Activated CD4-positive, alpha-beta T cell treated with anti-CD3 and anti-CD28 coated beads for 36 hours (primary cell): ENCODE results near the gene MRPL57. TPM values are rescaled to one million over a fixed set of nuclear protein-coding genes. Genes with fewer than 3 reads are reported as not detected.
"Not testable (repeated sequence)": the region's sequence is repeated elsewhere in the genome, so short reads cannot be mapped to it uniquely, and the experiment has no call there.

ENCODE experiments used
- ATAC-seq: fragments of 200-7000 bp; cut with Tn5 transposase; one replicate; pipeline ENCODE4 v1.10.0; 2021; ENCODE audit warnings: mild to moderate bottlenecking, moderate library complexity
- CTCF ChIA-PET: fragments of 350-600 bp; sonication (Branson Sonifier 250); formaldehyde crosslinking; loops from one replicate; lab custom pipeline; 2021; ENCODE audit warnings: antibody characterized with exemption; lab: Charles Lee
- POLR2A ChIA-PET: fragments of 350-600 bp; sonication (Branson Sonifier 250); formaldehyde crosslinking; loops from one replicate; lab custom pipeline; 2021; ENCODE audit warnings: antibody characterized with exemption, inconsistent platforms; lab: Charles Lee
- DNase-seq: peaks from one replicate; pipeline ENCODE4 v3.0.0-alpha.2; 2020
- H3K27ac Mint-ChIP-seq: one replicate; pipeline ENCODE4 v1.8.0; 2021; ENCODE audit warnings: mixed read lengths
- H3K27me3 Mint-ChIP-seq: one replicate; pipeline ENCODE4 v1.8.0; 2021; ENCODE audit warnings: mixed read lengths
- H3K36me3 Mint-ChIP-seq: one replicate; pipeline ENCODE4 v1.8.0; 2021; ENCODE audit warnings: low read depth, mixed read lengths
- H3K4me1 Mint-ChIP-seq: one replicate; pipeline ENCODE4 v1.8.0; 2021; ENCODE audit warnings: mixed read lengths
- H3K4me3 Mint-ChIP-seq: one replicate; pipeline ENCODE4 v1.8.0; 2021; ENCODE audit warnings: mild to moderate bottlenecking, moderate library complexity, mixed read lengths
- H3K9me3 Mint-ChIP-seq: one replicate; pipeline ENCODE4 v1.8.0; 2021; ENCODE audit warnings: low read depth, mixed read lengths
- intact Hi-C, 2 experiments: fragments of 100-400 bp; cut with DNase I in 1 of 2; cut with micrococcal nuclease in 1 of 2; formaldehyde crosslinking; loops; one replicate each; pipeline versions ENCODE4 v1.14.2 to v1.15.1; 2022 to 2024; cut with DNase I, micrococcal nuclease
- total RNA-seq, 2 experiments: library from RNA; stranded (reverse); gene quantifications; one replicate each; pipeline ENCODE4 v1.2.3, GENCODE V29; 2021

Gene MRPL57
- total RNA-seq, 2 experiments from 2014 or later = 18.6 to 23.0 TPM

- Mint-ChIP-seq H3K36me3 (peaks cover 16% of the 10 kb centered on the region), H3K4me1 (peaks cover 11% of the 10 kb centered on the region), H3K9me3 (no peaks in the 10 kb centered on the region), H3K4me3 (no peak overlapping the region), H3K27me3 (no peaks in the 10 kb centered on the region), H3K27ac (no peak overlapping the region)
- ATAC-seq = no peak
- DNase-seq = no peak
- ChIA-PET POLR2A (no interaction called here), CTCF (no interaction called here)
- intact Hi-C loops = no loop called here
Observed at GRCh38 chr13:21181671-21182070, 5.2 kb downstream of the MRPL57 start.

- H3K4me3 Mint-ChIP-seq, ATAC-seq, POLR2A ChIA-PET, H3K9me3 Mint-ChIP-seq, DNase-seq, H3K36me3 Mint-ChIP-seq, intact Hi-C loops, H3K4me1 Mint-ChIP-seq, H3K27ac Mint-ChIP-seq, H3K27me3 Mint-ChIP-seq, CTCF ChIA-PET: not testable (repeated sequence)
Observed at GRCh38 chr13:21186410-21186809, 10.0 kb downstream of the MRPL57 start.

- H3K27me3 Mint-ChIP-seq, ATAC-seq, POLR2A ChIA-PET, DNase-seq, H3K4me1 Mint-ChIP-seq, CTCF ChIA-PET, H3K36me3 Mint-ChIP-seq, intact Hi-C loops, H3K9me3 Mint-ChIP-seq, H3K27ac Mint-ChIP-seq, H3K4me3 Mint-ChIP-seq: not testable (repeated sequence)
Observed at GRCh38 chr13:21194756-21195155, 18.3 kb downstream of the MRPL57 start.

- DNase-seq, POLR2A ChIA-PET, H3K9me3 Mint-ChIP-seq, ATAC-seq, H3K4me1 Mint-ChIP-seq, H3K27ac Mint-ChIP-seq, intact Hi-C loops, H3K4me3 Mint-ChIP-seq, CTCF ChIA-PET, H3K27me3 Mint-ChIP-seq, H3K36me3 Mint-ChIP-seq: not testable (repeated sequence)
Observed at GRCh38 chr13:21197606-21198225, 21.3 kb downstream of the MRPL57 start.

- H3K4me1 Mint-ChIP-seq, H3K36me3 Mint-ChIP-seq, intact Hi-C loops, CTCF ChIA-PET, H3K27ac Mint-ChIP-seq, DNase-seq, POLR2A ChIA-PET, H3K4me3 Mint-ChIP-seq, H3K27me3 Mint-ChIP-seq, H3K9me3 Mint-ChIP-seq, ATAC-seq: not testable (repeated sequence)
Observed at GRCh38 chr13:21198391-21198790, 21.9 kb downstream of the MRPL57 start.

- CTCF ChIA-PET, H3K9me3 Mint-ChIP-seq, POLR2A ChIA-PET, H3K27ac Mint-ChIP-seq, DNase-seq, H3K36me3 Mint-ChIP-seq, ATAC-seq, H3K27me3 Mint-ChIP-seq, H3K4me1 Mint-ChIP-seq, intact Hi-C loops, H3K4me3 Mint-ChIP-seq: not testable (repeated sequence)
Observed at GRCh38 chr13:21201456-21202190, 25.2 kb downstream of the MRPL57 start.

- Mint-ChIP-seq H3K4me3 (no peak overlapping the region), H3K27me3 (peaks cover 3% of the 10 kb centered on the region), H3K36me3 (no peaks in the 10 kb centered on the region), H3K27ac (no peak overlapping the region), H3K9me3 (no peaks in the 10 kb centered on the region), H3K4me1 (no peaks in the 10 kb centered on the region)
- ChIA-PET POLR2A (no interaction called here), CTCF (no interaction called here)
- intact Hi-C loops = no loop called here
- no peak for ATAC-seq
- no peak for DNase-seq
Observed at GRCh38 chr13:21202767-21203531, 26.5 kb downstream of the MRPL57 start.

GRCh38 chr13:21208652-21209154 is 32.2 kb downstream of the MRPL57 start:
- CTCF ChIA-PET = no interaction called here
- H3K27ac Mint-ChIP-seq = no peak overlapping the region
- H3K36me3 Mint-ChIP-seq = no peaks in the 10 kb centered on the region
- POLR2A ChIA-PET = no interaction called here
- H3K9me3 Mint-ChIP-seq = peaks cover 9% of the 10 kb centered on the region
- peaks cover 17% of the 10 kb centered on the region for H3K27me3 Mint-ChIP-seq
- intact Hi-C loops = no loop called here
- H3K4me1 Mint-ChIP-seq = no peaks in the 10 kb centered on the region
- DNase-seq (no peak), ATAC-seq (no peak)
- no peak overlapping the region for H3K4me3 Mint-ChIP-seq

- intact Hi-C loops = no loop called here
- H3K4me1 Mint-ChIP-seq = no peaks in the 10 kb centered on the region
- no peaks in the 10 kb centered on the region for H3K36me3 Mint-ChIP-seq
- ATAC-seq (no peak), DNase-seq (no peak)
- H3K4me3 Mint-ChIP-seq = no peak overlapping the region
- H3K27ac Mint-ChIP-seq = no peak overlapping the region
- ChIA-PET POLR2A (no interaction called here), CTCF (interaction anchor here (0.6 kb wide), 1 partner anchor 178 kb away, joined by 4 read pairs; no protein-coding TSS in a partner anchor)
- peaks cover 23% of the 10 kb centered on the region for H3K27me3 Mint-ChIP-seq
- peaks cover 9% of the 10 kb centered on the region for H3K9me3 Mint-ChIP-seq
Observed at GRCh38 chr13:21212138-21212775, 35.8 kb downstream of the MRPL57 start.

GRCh38 chr13:21215419-21215818 is 39.0 kb downstream of the MRPL57 start:
- H3K4me3 Mint-ChIP-seq, H3K9me3 Mint-ChIP-seq, H3K27ac Mint-ChIP-seq, intact Hi-C loops, H3K36me3 Mint-ChIP-seq, ATAC-seq, CTCF ChIA-PET, DNase-seq, POLR2A ChIA-PET: not testable (repeated sequence)
- Mint-ChIP-seq H3K4me1 (peaks cover 17% of the 10 kb centered on the region), H3K27me3 (peaks cover 21% of the 10 kb centered on the region)

GRCh38 chr13:21216332-21216731 is 39.9 kb downstream of the MRPL57 start:
- no peak for ATAC-seq
- Mint-ChIP-seq H3K27me3 (peaks cover 20% of the 10 kb centered on the region), H3K27ac (no peak overlapping the region), H3K9me3 (peaks cover 11% of the 10 kb centered on the region), H3K4me1 (peaks cover 17% of the 10 kb centered on the region), H3K36me3 (no peaks in the 10 kb centered on the region), H3K4me3 (no peak overlapping the region)
- ChIA-PET CTCF (no interaction called here), POLR2A (no interaction called here)
- DNase-seq = no peak
- intact Hi-C loops = no loop called here
